ENCODE measurements around the gene NRXN2. TPM values are rescaled to one million over a fixed set of nuclear protein-coding genes. Genes with fewer than 3 reads are reported as not detected.

The NRXN2 gene
- total RNA-seq, 4 donors from 2014 or later = 1.6 to 4.2 (median 3.0) TPM

- H3K36me3 ChIP-seq = no peaks in the 10 kb centered on the region
- DNase-seq = no peak
- no peak overlapping the region for H3K27ac ChIP-seq
- TF ChIP-seq POLR2A (IDR thresholded peaks at IDR 0.05) (no peak), CTCF (IDR thresholded peaks at IDR 0.05) (no peak)
- H3K27me3 ChIP-seq = peaks cover 0 to 3% of the 10 kb centered on the region in 2 donors
- no peaks in the 10 kb centered on the region for H3K9me3 ChIP-seq
- no peak overlapping the region for H3K4me3 ChIP-seq
- H3K4me1 ChIP-seq = peaks cover 0 to 10% (median 0%) of the 10 kb centered on the region in 4 donors
These were observed 48.2 kb downstream of the NRXN2 start for GRCh38 chr11:64674774-64675173.

DNA sequence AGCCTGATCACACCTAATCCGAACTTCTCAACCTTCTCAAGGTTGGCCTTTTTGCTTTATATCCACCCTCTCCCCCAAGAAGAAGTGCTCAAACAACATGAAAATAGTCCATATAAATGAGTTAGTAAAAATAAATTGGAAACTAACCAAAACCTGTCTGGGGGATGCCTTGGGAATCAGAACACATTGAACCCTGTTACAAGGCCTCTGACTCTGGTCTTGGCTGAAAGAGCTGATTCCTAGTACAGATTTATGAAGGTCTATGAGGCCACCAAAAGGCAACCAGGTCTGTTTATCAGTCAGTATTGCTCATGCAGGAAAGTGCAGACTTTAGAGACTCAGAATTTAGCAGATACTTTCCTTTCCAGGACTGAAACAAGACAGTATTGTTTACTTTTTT, 49.7 kb downstream of the NRXN2 start:
- Histone ChIP-seq H3K27ac (no peak overlapping the region), H3K9me3 (no peaks in the 10 kb centered on the region), H3K4me3 (no peak overlapping the region), H3K27me3 (peaks cover 0 to 3% of the 10 kb centered on the region in 2 donors), H3K4me1 (peaks cover 0 to 10% (median 0%) of the 10 kb centered on the region in 4 donors), H3K36me3 (no peaks in the 10 kb centered on the region)
- DNase-seq = no peak
- TF ChIP-seq CTCF (IDR thresholded peaks at IDR 0.05) (no peak), POLR2A (IDR thresholded peaks at IDR 0.05) (no peak)

DNA sequence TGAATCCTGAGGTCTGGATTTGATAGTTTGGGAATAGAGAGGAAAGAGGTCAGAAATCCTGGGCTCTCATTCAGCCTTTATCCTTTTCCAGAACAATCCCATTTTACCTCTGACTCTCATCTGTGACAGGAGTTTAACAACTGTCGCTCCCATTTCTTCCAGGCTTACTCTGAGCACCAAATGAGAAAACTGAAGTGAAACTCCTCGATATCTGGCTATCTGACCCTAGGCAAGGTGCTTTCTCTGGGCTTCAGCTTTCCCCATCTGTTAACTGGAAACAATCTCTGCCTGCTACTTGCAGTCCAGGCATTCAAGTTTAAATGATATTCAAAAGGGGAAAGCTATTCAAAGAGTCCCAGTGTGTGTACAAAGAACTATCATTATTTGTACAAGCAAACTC, 50.1 kb downstream of the NRXN2 start:
- peaks cover 0 to 3% of the 10 kb centered on the region in 2 donors for H3K27me3 ChIP-seq

DNA sequence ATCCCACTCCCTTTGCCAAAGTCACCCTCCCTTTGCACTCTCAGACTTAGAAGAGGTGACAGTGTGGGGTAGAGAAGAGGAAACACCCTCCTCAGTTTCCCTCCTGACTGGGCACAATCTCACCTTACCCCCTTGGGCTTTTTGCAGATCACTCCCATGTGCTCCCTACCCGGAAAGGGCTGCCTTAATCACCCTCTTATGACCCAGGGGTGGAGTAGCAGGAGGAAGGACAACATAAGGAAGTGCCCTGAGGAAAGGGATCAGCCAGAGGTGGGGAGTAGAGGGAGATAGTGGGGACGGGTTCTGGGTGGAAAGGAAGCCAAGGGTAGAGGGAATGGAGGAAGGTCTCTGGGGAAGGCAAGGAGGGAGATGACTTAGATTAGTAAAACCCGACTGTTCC, 52.0 kb downstream of the NRXN2 start:
- TF ChIP-seq CTCF (IDR thresholded peaks at IDR 0.05) (no peak), POLR2A (IDR thresholded peaks at IDR 0.05) (no peak)
- H3K27ac ChIP-seq = no peak overlapping the region
- DNase-seq = no peak

More for the DNA sequence above, 50.1 kb downstream of the NRXN2 start:
- Histone ChIP-seq H3K27ac (no peak overlapping the region), H3K36me3 (no peaks in the 10 kb centered on the region), H3K4me1 (peaks cover 0 to 10% (median 0%) of the 10 kb centered on the region in 4 donors), H3K9me3 (no peaks in the 10 kb centered on the region), H3K4me3 (no peak overlapping the region)
- TF ChIP-seq POLR2A (IDR thresholded peaks at IDR 0.05) = no peak
- TF ChIP-seq CTCF (IDR thresholded peaks at IDR 0.05) = no peak
- DNase-seq = no peak

GRCh38 chr11:64667154-64667745, 55.7 kb downstream of the NRXN2 start:
- H3K9me3 ChIP-seq = no peaks in the 10 kb centered on the region
- H3K36me3 ChIP-seq = no peaks in the 10 kb centered on the region
- no peaks in the 10 kb centered on the region for H3K27me3 ChIP-seq
- TF ChIP-seq POLR2A (IDR thresholded peaks at IDR 0.05) (no peak), CTCF (IDR thresholded peaks at IDR 0.05) (no peak)
- H3K4me1 ChIP-seq = no peaks in the 10 kb centered on the region
- no peak overlapping the region for H3K27ac ChIP-seq
- no peak overlapping the region for H3K4me3 ChIP-seq
- DNase-seq = no peak

More for the DNA sequence above, 52.0 kb downstream of the NRXN2 start:
- peaks cover 0 to 2% of the 10 kb centered on the region in 2 donors for H3K27me3 ChIP-seq
- no peaks in the 10 kb centered on the region for H3K9me3 ChIP-seq
- peaks cover 0 to 10% (median 0%) of the 10 kb centered on the region in 4 donors for H3K4me1 ChIP-seq
- H3K36me3 ChIP-seq = no peaks in the 10 kb centered on the region
- no peak overlapping the region for H3K4me3 ChIP-seq
